ENCODE measurements around the gene CAPNS2. TPM values are rescaled to one million over a fixed set of nuclear protein-coding genes. Genes with fewer than 3 reads are reported as not detected.

The CAPNS2 gene
- total RNA-seq, 1 experiment from 2014 or later = not detected

DNA sequence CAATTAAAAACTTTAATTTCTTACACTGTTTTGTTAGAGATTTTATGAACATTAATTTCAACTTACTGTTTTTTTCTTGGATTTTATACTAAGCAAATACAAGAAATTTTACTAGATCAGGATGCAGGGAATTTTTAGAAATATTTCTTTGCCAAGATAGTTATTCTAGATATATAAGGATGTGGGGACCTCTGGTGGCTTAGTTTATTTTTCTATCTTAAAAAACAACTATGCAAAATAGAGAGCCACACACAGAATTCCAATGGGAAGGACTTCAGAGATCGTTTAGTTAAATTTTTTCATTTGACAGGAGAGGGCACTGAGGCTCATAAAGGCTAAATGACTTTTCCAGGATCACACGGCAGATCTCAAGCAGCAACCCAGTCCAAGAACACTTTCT lies 23.0 kb upstream of the CAPNS2 start:
- H3K79me1 ChIP-seq (ENCODE audit: insufficient read depth, low read depth, low read length, poor library complexity, severe bottlenecking) = no peaks in the 10 kb centered on the region
- H3K9ac ChIP-seq (ENCODE audit: extremely low read depth, insufficient read length, low read length) = no peak overlapping the region
- no peak overlapping the region for H3K56ac ChIP-seq (ENCODE audit: insufficient read length, low read depth, low read length)
- H3K79me2 ChIP-seq (ENCODE audit: insufficient read depth, low read length) = no peaks in the 10 kb centered on the region
- no peak overlapping the region for H3K27ac ChIP-seq (ENCODE audit: insufficient read length, low read depth, low read length)
- WGBS (ENCODE audit: extremely low coverage, insufficient read length, low lambda C conversion rate) = no CpG with 5 or more reads among the region's 2 CpGs
- Mint-ChIP-seq H3K9me3 (no peaks in the 10 kb centered on the region), H3K27me3 (ENCODE audit: low read depth) (no peaks in the 10 kb centered on the region), H3K36me3 (ENCODE audit: insufficient read depth in 1 of 3, low read depth in 3 of 3) (no peaks in the 10 kb centered on the region), H3K4me1 (peaks cover 4% of the 10 kb centered on the region in 2 experiments; a peak in 2 of 4 replicates), H3K27ac (no peak overlapping the region), H3K4me3 (no peak overlapping the region)
- no peak overlapping the region for H3K4me2 ChIP-seq (ENCODE audit: insufficient read depth, insufficient read length, low read length)
- H4K91ac ChIP-seq (ENCODE audit: insufficient read length, low read depth, low read length) = no peak overlapping the region
- H4K5ac ChIP-seq (ENCODE audit: insufficient read length, low read depth, low read length) = no peak overlapping the region
- TF ChIP-seq, protein P1, sequence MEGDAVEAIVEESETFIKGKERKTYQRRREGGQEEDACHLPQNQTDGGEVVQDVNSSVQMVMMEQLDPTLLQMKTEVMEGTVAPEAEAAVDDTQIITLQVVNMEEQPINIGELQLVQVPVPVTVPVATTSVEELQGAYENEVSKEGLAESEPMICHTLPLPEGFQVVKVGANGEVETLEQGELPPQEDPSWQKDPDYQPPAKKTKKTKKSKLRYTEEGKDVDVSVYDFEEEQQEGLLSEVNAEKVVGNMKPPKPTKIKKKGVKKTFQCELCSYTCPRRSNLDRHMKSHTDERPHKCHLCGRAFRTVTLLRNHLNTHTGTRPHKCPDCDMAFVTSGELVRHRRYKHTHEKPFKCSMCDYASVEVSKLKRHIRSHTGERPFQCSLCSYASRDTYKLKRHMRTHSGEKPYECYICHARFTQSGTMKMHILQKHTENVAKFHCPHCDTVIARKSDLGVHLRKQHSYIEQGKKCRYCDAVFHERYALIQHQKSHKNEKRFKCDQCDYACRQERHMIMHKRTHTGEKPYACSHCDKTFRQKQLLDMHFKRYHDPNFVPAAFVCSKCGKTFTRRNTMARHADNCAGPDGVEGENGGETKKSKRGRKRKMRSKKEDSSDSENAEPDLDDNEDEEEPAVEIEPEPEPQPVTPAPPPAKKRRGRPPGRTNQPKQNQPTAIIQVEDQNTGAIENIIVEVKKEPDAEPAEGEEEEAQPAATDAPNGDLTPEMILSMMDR (conservative IDR thresholded peaks at IDR 0.05) = peak; percentile 59
- no peaks in the 10 kb centered on the region for H3K9me3 ChIP-seq (ENCODE audit: control insufficient read depth, low read depth, low read length)
- H2BK20ac ChIP-seq (ENCODE audit: low read depth, low read length, poor library complexity, severe bottlenecking) = no peak overlapping the region
- no peak overlapping the region for H3K23ac ChIP-seq (ENCODE audit: insufficient read length, low read depth, low read length)
- no peak for DNase-seq
- H3K4ac ChIP-seq (ENCODE audit: low read depth, low read length) = no peak overlapping the region
- H4K8ac ChIP-seq (replicated peaks; ENCODE audit: insufficient read length, low read depth, low read length) = no peak overlapping the region
- H2BK5ac ChIP-seq (ENCODE audit: insufficient read length, low read length) = no peak overlapping the region
- no peak overlapping the region for H3T11ph ChIP-seq (ENCODE audit: low read length)
- no peak overlapping the region for H2BK15ac ChIP-seq (ENCODE audit: low read depth, low read length)
- no peaks in the 10 kb centered on the region for H3K27me3 ChIP-seq (ENCODE audit: insufficient read depth, low read length)
- H2AK5ac ChIP-seq (ENCODE audit: insufficient read length, low read length) = no peak overlapping the region
- H2AFZ ChIP-seq (ENCODE audit: low read length) = no peak overlapping the region
- no peak overlapping the region for H2BK12ac ChIP-seq (ENCODE audit: insufficient read length, low read depth, low read length)
- no peak overlapping the region for H3K14ac ChIP-seq (ENCODE audit: insufficient read depth, low read length)
- no peak overlapping the region for H2BK120ac ChIP-seq (ENCODE audit: low read depth, low read length, poor library complexity, severe bottlenecking)
- no peaks in the 10 kb centered on the region for H4K20me1 ChIP-seq (ENCODE audit: control insufficient read depth, insufficient read depth, insufficient read length)
- no peaks in the 10 kb centered on the region for H3K23me2 ChIP-seq (ENCODE audit: insufficient read length, low read depth, low read length, poor library complexity, severe bottlenecking)
- H3K18ac ChIP-seq (ENCODE audit: insufficient read length, low read depth, low read length) = no peak overlapping the region
- H3K4me1 ChIP-seq (ENCODE audit: insufficient read depth, low read length) = no peaks in the 10 kb centered on the region

Measured in H9 (cell line).